Measurements from ENCODE around the gene KAT14.
"Not testable (repeated sequence)": the region's sequence is repeated elsewhere in the genome, so short reads cannot be mapped to it uniquely, and the experiment has no call there.

Gene KAT14

DNA sequence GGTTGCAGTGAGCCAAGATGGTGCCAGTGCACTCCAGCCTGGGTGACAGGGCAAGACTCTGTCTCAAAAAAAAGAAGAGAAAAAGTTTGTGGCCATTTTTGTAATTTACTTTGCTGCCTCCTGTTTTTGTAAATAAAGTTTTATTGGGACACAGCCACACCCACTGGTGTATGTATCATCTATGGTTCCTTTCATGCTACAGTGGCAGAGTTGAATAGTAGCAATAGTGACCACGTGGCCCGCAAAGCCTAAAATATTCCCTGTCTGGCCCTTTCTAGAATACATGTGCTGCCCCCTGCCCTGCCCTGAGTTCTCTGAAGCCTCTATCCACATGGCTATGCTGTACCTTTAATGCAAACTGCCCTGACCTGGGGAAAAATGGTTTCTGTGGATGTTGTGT is 75.3 kb downstream of the KAT14 start:
- TF ChIP-seq, protein P1, sequence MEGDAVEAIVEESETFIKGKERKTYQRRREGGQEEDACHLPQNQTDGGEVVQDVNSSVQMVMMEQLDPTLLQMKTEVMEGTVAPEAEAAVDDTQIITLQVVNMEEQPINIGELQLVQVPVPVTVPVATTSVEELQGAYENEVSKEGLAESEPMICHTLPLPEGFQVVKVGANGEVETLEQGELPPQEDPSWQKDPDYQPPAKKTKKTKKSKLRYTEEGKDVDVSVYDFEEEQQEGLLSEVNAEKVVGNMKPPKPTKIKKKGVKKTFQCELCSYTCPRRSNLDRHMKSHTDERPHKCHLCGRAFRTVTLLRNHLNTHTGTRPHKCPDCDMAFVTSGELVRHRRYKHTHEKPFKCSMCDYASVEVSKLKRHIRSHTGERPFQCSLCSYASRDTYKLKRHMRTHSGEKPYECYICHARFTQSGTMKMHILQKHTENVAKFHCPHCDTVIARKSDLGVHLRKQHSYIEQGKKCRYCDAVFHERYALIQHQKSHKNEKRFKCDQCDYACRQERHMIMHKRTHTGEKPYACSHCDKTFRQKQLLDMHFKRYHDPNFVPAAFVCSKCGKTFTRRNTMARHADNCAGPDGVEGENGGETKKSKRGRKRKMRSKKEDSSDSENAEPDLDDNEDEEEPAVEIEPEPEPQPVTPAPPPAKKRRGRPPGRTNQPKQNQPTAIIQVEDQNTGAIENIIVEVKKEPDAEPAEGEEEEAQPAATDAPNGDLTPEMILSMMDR (conservative IDR thresholded peaks at IDR 0.05), result no peak
- no peak overlapping the region for H3K27ac ChIP-seq

DNA sequence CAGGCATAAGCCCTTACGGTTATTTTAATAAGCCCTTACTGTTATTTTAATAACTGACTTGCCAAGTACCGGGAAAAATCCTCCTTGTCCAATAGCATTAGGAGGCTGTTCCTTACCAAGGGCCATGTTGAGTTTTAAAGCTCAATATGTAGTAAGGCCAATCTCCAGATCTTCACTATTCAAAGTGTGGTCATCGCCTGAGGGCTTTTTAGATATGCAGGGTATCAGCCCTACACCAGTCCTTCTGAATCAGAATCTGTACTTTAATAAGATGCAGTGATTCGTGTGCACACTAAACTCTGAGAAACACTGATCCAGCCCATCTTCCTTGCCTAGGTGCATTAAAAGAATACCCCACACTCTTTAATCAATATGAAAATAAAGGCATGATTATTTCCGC is 77.9 kb downstream of the KAT14 start:
- TF ChIP-seq, protein P1 (conservative IDR thresholded peaks at IDR 0.05), result no peak
- no peak overlapping the region for H3K27ac ChIP-seq

DNA sequence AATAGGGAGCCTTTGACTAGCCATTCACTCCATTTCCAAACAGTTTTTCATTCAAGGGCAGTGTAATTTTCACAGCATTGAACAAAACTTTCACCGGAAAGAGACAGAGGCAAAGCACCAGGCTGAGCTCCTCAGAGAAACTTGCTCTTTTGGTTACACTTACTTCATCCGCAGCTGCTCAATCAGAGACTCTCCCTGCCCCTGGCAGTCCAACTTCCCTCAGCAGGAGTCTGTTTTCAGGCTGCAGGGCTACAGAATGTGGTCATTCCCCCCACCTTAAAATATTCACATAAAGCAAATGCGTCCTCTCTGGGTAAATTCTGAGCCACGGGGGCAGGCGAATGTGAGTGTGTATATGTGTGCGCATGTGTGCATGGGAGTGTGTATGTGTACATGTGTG is 80.6 kb downstream of the KAT14 start:
- TF ChIP-seq, protein P1 (conservative IDR thresholded peaks at IDR 0.05), result no peak
- no peak overlapping the region for H3K27ac ChIP-seq

DNA sequence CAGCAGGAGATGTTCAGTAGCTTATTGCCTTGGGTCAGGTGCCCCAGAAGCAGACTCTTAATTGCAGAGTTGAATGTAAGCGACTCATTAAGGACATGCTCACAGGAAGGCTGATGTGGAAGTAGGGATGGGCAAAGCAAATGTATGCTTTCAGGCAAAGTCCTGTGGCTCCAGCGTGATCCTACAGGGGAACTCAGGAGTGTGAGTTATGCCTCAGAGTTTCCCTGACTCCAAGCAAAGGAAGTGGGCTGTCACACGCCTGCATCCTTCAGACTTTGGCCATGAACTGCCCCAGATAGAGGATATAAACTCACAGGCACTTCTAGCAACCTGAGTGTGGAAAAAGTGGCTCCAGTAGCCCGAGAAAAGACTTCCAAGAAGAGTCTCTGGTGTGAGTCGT is 85.7 kb downstream of the KAT14 start:
- TF ChIP-seq, protein P1 (conservative IDR thresholded peaks at IDR 0.05), result no peak
- no peak overlapping the region for H3K27ac ChIP-seq

DNA sequence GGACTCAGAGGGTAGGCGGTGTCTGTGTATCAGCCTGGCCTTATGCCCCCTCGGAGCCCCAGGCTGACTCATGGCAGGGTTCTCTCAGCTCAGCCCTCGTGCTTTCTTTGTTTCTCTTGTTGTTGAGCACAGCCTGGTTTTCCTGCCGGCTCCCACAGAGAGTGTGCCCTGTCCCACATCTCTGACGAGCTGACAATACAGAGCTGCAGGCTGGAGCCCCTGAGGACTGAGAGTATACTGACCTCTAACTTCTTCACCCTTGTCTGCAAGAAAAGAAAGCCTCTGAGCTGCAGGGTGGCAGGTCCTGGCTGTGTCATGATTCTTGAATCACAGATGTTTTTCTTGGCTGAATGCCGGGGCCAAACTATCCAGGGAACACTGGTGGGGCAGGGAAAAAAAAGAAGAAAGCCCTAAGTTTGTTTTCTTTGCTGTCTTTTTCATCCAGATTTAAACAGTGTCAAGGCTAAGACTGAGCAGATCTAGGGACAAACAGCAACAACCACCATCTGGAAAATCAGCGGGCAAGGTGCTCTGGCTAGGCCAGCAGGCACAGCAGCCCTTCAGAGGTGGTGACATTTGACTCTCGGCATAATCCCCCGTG is 87.4 kb downstream of the KAT14 start:
- H3K27ac ChIP-seq, result no peak overlapping the region
- TF ChIP-seq, protein P1 (conservative IDR thresholded peaks at IDR 0.05), result no peak

DNA sequence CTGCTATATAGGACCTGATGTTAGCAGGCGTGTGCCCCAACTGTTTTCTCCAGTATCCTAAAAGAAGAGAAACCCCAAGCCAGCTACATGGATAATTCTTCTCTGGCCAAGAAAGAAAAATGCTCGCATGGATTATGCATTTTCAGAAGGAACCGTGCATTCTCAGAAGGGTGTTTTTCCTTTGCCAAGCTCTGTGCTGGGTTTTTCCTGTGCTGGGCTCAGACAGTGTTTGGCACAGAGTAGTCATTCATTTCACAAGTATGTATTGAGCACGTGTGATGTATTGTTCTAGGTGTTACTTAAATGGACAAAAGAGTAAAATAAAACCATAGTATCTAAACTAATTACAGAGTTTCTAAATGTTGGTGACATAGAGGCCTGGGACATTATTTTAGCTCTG is 88.0 kb downstream of the KAT14 start:
- no peak overlapping the region for H3K27ac ChIP-seq
- TF ChIP-seq, protein P1 (conservative IDR thresholded peaks at IDR 0.05), result no peak

DNA sequence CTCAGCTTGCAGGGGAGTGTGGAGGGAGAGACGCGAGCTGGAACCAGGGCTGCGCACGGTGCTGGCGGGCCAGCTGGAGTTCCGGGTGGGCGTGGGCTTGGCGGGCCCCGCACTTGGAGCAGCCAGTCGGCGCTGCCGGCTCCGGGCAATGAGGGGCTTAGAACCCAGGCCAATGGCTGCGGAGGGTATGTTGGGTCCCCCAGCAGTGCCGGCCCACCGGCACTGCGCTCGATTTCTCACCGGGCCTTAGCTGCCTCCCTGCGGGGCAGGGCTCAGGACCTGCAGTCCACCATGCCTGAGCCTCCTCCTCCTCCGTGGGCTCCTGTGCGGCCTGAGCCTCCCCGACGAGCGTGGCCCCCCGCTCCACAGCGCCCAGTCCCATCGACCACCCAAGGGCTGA is 89.1 kb downstream of the KAT14 start:
- H3K27ac ChIP-seq, result not testable (repeated sequence)

DNA sequence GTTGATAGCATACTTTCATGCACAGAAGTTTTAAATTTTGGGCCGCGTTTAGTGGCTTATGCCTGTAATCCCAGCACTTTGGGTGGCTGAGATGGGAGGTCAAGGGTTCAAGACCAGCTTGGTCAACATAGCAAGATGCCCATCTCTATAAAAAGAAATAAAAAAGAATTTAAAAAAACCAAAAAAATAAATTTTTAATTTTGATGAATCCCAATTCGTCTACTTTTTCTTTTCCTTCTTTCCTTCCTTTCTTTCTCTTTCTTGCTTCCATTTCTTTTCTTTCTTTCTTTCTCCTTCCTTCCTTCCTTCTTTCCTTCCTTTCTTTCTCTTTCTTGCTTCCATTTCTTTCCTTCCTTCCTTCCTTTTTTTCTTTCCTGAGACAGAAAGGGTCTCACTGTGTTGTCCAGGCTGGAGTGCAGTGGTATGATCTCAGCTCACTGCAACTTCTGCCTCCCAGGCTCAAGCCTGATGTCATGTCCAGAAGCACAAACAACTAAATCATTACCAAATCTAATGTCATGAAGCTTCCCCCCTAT is 95.8 kb downstream of the KAT14 start:
- TF ChIP-seq, protein P1 (conservative IDR thresholded peaks at IDR 0.05), result no peak
- no peak overlapping the region for H3K27ac ChIP-seq

Data from VCaP (cell line).